ENCODE measurements around the gene STXBP5. TPM values are rescaled to one million over a fixed set of nuclear protein-coding genes. Genes with fewer than 3 reads are reported as not detected.

STXBP5 gene
- polyA plus RNA-seq, 1 of the 3 experiments (the other 2 are of a cell fraction), result 9.9 TPM

DNA sequence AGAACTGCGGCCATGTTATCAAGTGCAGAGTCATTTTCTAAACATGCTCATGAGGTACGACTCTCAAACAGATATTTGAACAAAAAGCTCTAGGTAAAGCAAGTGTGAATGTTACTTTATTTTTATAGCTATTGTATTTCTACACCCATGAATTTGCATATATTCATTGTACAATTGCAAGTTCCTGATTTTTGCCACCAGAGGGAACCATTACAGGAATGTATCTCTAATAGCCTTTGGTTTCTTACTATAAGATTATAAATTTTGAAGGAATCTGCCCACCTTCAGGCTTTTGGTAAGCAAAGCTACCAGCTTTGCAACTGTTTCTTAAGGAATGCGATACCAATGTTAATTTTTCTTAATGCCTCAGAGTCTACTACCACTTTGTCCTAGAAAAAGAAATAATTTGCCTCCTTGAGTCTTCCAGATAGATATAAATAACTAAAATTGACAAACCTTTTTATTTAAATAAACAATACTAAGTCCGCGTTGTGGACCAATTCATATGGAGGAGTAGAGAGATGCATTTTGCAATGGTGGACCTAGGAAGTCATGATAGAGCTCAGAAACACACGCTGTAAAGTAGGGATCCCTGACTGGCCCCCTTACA is 178.8 kb downstream of the STXBP5 start:
- Histone ChIP-seq H4K20me1 (ENCODE audit: insufficient read depth) (0 out of 2 replicates have a peak, but pooled peaks cover 3% of the 10 kb centered on the region), H3K9ac (no peak overlapping the region), H3K27me3 (ENCODE audit: insufficient read depth) (no peaks in the 10 kb centered on the region), H3K4me1 (ENCODE audit: control insufficient read depth in 1 of 2, insufficient read depth in 2 of 2, low read depth in 1 of 2, low read length in 1 of 2) (peaks cover 0 to 5% of the 10 kb centered on the region in 2 experiments; a peak in 2 of 4 replicates), H3K4me3 (ENCODE audit: low read depth in 2 of 2, low read length in 1 of 2) (no peak overlapping the region; a peak in 1 of 4 replicates), H3K4me2 (no peak overlapping the region), H3K9me3 (peaks cover 9% of the 10 kb centered on the region; the same call in 1 of the 2 replicates), H3K27ac (ENCODE audit: low read depth in 2 of 2, low read length in 1 of 2) (peak overlapping the region in 1 of 2 experiments; percentile 78; a peak in 1 of 4 replicates), H3K36me3 (replicated peaks in 1 of 2; ENCODE audit: control insufficient read depth in 1 of 2, insufficient read depth in 2 of 2, low read length in 1 of 2) (peaks cover 47 to 65% of the 10 kb centered on the region in 2 experiments), H3F3A (replicated peaks; ENCODE audit: insufficient read depth) (peaks cover 46% of the 10 kb centered on the region), H3K79me2 (ENCODE audit: insufficient read depth) (no peaks in the 10 kb centered on the region), H3K9me2 (no peaks in the 10 kb centered on the region), H2AFZ (ENCODE audit: low read depth) (no peak overlapping the region)
- CTCF ChIA-PET, result interaction anchor here (0.6 to 3.6 kb wide), 11 partner anchors 8 to 584 kb away, joined by 3 to 13 read pairs (median 5); no protein-coding TSS in a partner anchor
- no peak for DNase-seq
- 98% methylated on average over 6 of the region's 6 CpGs for WGBS (ENCODE audit: low lambda C conversion rate)
- POLR2A ChIA-PET, result no interaction called here
- TF ChIP-seq, protein P1, sequence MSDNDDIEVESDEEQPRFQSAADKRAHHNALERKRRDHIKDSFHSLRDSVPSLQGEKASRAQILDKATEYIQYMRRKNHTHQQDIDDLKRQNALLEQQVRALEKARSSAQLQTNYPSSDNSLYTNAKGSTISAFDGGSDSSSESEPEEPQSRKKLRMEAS (IDR thresholded peaks at IDR 0.05; ENCODE audit: low read depth), result no peak
- TF ChIP-seq, protein P2, sequence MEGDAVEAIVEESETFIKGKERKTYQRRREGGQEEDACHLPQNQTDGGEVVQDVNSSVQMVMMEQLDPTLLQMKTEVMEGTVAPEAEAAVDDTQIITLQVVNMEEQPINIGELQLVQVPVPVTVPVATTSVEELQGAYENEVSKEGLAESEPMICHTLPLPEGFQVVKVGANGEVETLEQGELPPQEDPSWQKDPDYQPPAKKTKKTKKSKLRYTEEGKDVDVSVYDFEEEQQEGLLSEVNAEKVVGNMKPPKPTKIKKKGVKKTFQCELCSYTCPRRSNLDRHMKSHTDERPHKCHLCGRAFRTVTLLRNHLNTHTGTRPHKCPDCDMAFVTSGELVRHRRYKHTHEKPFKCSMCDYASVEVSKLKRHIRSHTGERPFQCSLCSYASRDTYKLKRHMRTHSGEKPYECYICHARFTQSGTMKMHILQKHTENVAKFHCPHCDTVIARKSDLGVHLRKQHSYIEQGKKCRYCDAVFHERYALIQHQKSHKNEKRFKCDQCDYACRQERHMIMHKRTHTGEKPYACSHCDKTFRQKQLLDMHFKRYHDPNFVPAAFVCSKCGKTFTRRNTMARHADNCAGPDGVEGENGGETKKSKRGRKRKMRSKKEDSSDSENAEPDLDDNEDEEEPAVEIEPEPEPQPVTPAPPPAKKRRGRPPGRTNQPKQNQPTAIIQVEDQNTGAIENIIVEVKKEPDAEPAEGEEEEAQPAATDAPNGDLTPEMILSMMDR (IDR thresholded peaks at IDR 0.05), result peak; percentile 66
- TF ChIP-seq NFIC (IDR thresholded peaks at IDR 0.05; ENCODE audit: borderline replicate concordance), result no peak
- TF ChIP-seq TCF12 (IDR thresholded peaks at IDR 0.05), result no peak

DNA sequence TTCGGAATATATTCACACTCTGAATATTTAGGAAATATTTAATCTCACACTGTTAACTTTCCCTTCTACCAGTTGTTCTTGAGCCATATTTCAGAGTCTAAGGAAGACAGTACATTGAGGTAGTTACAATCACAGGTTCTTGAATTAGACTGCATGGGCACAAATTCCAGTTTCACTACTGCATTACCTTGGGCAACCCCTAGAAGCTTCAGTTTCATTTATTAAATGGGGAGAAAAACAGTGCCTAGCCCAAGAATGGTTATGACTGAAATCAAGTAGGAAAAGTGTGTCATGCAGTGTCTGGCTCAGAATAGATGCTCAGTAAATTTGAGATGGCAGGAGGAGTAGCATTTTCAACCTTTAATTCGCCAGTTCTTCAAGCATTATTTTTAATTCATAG is 179.8 kb downstream of the STXBP5 start:
- CTCF ChIA-PET, result interaction anchor here (1.2 to 3.6 kb wide), 3 partner anchors 7 to 15 kb away, joined by 5 to 13 read pairs (median 7); no protein-coding TSS in a partner anchor
- H3F3A ChIP-seq (replicated peaks; ENCODE audit: insufficient read depth), result peaks cover 43% of the 10 kb centered on the region
- H2AFZ ChIP-seq (ENCODE audit: low read depth), result no peak overlapping the region
- no peaks in the 10 kb centered on the region for H3K9me2 ChIP-seq
- H3K4me3 ChIP-seq (ENCODE audit: low read depth in 2 of 2, low read length in 1 of 2), result no peak overlapping the region
- H3K36me3 ChIP-seq (replicated peaks in 1 of 2; ENCODE audit: control insufficient read depth in 1 of 2, insufficient read depth in 2 of 2, low read length in 1 of 2), result peaks cover 40 to 62% of the 10 kb centered on the region in 2 experiments
- no peak overlapping the region for H3K9ac ChIP-seq
- 91% methylated on average over 2 of the region's 2 CpGs for WGBS (ENCODE audit: low lambda C conversion rate)
- H3K4me1 ChIP-seq (ENCODE audit: control insufficient read depth in 1 of 2, insufficient read depth in 2 of 2, low read depth in 1 of 2, low read length in 1 of 2), result peaks cover 0 to 5% of the 10 kb centered on the region in 2 experiments; a peak in 2 of 4 replicates
- 0 out of 2 replicates have a peak, but pooled peaks cover 3% of the 10 kb centered on the region for H4K20me1 ChIP-seq (ENCODE audit: insufficient read depth)
- no peak overlapping the region for H3K4me2 ChIP-seq
- H3K79me2 ChIP-seq (ENCODE audit: insufficient read depth), result no peaks in the 10 kb centered on the region
- H3K9me3 ChIP-seq, result peaks cover 6% of the 10 kb centered on the region; the same call in 1 of the 2 replicates
- no peak overlapping the region for H3K27ac ChIP-seq (ENCODE audit: low read depth in 2 of 2, low read length in 1 of 2)
- H3K27me3 ChIP-seq (ENCODE audit: insufficient read depth), result no peaks in the 10 kb centered on the region
- no peak for TF ChIP-seq JUND (IDR thresholded peaks at IDR 0.05)
- no peak for TF ChIP-seq RXRA (IDR thresholded peaks at IDR 0.05; ENCODE audit: borderline replicate concordance, low read depth)
- TF ChIP-seq SMC3 (IDR thresholded peaks at IDR 0.05; ENCODE audit: low read depth, low read length), result no peak
- TF ChIP-seq EZH2phosphoT487 (IDR thresholded peaks at IDR 0.05; ENCODE audit: borderline replicate concordance, low read depth), result no peak
- TF ChIP-seq FOXM1 (IDR thresholded peaks at IDR 0.05; ENCODE audit: low read depth), result no peak
- no peak for TF ChIP-seq EP300 (IDR thresholded peaks at IDR 0.05; ENCODE audit: borderline replicate concordance in 1 of 2, low read depth in 1 of 2, low read length in 1 of 2)
- no peak for TF ChIP-seq RCOR1 (IDR thresholded peaks at IDR 0.05; ENCODE audit: low read length)
- TF ChIP-seq YY1 (IDR thresholded peaks at IDR 0.05; ENCODE audit: low read depth), result no peak
- TF ChIP-seq, protein P1 (IDR thresholded peaks at IDR 0.05; ENCODE audit: low read depth), result no peak
- TF ChIP-seq, protein P3, sequence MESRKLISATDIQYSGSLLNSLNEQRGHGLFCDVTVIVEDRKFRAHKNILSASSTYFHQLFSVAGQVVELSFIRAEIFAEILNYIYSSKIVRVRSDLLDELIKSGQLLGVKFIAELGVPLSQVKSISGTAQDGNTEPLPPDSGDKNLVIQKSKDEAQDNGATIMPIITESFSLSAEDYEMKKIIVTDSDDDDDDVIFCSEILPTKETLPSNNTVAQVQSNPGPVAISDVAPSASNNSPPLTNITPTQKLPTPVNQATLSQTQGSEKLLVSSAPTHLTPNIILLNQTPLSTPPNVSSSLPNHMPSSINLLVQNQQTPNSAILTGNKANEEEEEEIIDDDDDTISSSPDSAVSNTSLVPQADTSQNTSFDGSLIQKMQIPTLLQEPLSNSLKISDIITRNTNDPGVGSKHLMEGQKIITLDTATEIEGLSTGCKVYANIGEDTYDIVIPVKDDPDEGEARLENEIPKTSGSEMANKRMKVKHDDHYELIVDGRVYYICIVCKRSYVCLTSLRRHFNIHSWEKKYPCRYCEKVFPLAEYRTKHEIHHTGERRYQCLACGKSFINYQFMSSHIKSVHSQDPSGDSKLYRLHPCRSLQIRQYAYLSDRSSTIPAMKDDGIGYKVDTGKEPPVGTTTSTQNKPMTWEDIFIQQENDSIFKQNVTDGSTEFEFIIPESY (IDR thresholded peaks at IDR 0.05; ENCODE audit: borderline replicate concordance, low read depth), result no peak
- no peak for DNase-seq
- POLR2A ChIA-PET, result no interaction called here

Measured in SK-N-SH (cell line).